ENCODE data around the gene GATD1. TPM values are rescaled to one million over a fixed set of nuclear protein-coding genes. Genes with fewer than 3 reads are reported as not detected.

GATD1 gene
- total RNA-seq, 1 experiment from 2014 or later, result 17.3 TPM

DNA sequence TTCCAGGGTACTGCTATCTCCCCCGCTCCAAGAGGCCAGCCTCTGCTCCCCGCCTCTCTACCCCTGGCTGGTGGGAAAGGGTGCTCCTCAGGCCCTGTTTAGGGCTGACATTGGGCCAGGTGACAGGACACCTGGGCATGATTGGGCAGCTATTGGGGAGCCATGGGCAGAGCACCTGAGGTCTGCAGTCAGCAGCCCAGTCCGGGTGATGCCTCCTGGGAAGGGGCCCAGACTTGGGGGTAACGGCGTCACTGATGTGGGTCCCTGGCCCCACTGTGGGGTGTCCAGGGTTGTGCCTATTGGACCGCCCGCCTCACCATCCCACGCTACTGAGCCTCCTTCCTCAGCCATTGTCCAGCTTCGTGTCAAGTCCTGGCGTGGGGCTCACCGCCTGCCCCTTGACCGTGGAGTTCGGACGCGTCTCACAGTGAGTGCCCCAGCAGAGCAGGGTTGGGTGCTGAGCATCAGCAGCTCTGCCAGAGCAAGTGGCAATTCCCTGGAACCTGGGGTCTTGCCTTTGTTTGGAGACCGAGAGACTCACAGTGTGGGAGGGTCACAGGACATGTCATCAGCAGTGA, 2.8 kb upstream of the GATD1 start:
- DNase-seq (ENCODE audit: low read depth), result no peak

- no peak for DNase-seq (ENCODE audit: low read depth)
Observed at GRCh38 chr11:778976-779954, 2.0 kb upstream of the GATD1 start.

DNA sequence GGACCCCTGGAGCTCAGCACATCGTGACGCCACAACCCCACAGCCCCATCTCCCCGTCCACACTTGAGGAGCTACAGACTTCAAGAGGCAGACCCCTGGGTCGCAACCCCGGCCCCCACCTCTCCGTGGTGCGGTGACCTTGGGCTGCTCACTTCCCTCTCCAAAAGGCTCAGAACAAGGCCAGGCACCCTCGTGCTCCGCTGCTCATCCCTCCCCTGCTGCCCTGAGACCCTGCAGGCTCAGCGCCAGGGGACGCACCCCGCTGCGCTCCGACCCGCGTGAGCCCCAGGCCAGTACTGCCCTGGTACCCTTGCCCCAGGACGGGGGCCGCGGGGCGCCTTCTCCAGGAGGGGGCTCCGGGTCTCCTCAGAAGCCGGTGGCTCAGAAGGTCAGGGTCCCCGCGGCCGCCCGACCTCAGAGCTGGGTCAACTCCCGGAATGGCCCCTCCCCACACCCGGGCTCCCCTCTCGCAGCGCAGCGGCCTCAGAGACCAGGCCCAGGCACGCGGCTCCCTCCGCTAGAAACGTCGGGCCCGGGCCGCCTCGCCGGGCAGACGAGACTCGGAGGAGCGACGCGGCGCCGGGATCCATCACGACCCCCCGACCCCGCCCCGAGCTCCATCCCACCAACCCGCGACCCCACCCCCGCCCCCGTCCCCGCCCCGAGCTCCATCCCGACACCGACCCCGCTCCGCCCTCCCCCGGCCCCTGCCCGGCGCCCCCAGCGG, 563 bp downstream of the GATD1 start:
- peak; percentile 45 for DNase-seq (ENCODE audit: low read depth)

DNA sequence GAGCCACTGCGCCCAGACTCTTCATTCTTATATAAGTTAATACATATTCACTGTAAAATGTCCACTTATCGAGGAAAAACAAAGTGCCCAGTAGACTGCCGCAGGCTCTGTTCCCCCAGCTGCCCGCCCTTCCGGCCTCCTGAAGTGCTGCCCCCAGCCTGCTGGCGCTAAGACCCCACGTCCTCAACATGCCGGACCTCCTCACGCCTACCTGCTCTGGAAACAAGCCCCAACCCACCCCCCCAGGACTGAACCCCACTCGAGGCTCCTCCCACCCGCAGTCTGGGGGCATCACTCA, 1.1 kb downstream of the GATD1 start:
- no peak for DNase-seq (ENCODE audit: low read depth)

- DNase-seq (ENCODE audit: low read depth), result peak; percentile 33
Observed at GRCh38 chr11:774873-775592, 2.3 kb downstream of the GATD1 start.

DNA sequence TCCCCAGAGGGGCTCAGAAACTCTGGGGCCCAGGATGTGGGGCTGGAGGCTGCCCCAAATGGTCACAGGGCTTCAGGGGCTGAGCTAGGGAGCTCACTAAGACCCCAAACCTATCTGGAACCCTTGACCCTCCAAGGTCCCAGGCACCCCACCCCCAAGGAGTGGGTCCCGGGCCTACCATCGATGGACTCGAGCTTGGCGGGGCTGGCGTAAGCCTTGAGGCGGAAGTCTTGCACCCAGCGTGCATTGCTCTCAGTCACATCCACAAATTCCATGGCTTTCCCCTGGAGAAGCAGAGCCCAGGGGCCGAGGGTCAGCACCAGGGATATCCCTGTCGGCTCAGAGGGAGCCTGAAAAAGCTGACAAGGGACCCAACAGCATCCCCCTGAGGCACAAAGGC, 3.5 kb downstream of the GATD1 start:
- no peak for DNase-seq (ENCODE audit: low read depth)

DNA sequence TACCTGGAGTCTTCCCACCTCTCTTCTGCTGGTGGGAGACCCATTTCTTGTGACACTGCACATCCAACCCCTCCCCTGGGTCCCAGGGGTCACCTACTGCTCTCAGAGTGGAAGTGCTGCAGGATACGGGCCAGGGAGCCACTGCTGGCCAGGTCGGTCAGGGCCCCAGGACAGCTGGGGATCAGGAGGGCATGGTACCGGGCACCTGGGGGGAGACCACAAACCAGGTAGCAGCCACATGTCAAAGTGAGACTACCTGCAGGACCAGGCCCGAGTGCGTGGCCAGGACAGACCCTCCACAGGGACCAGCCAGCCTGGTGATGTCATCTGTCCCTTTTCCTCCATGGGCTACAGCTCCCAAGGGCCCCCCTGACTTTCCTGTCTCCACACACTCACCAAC, 3.9 kb downstream of the GATD1 start:
- DNase-seq (ENCODE audit: low read depth), result no peak

DNA sequence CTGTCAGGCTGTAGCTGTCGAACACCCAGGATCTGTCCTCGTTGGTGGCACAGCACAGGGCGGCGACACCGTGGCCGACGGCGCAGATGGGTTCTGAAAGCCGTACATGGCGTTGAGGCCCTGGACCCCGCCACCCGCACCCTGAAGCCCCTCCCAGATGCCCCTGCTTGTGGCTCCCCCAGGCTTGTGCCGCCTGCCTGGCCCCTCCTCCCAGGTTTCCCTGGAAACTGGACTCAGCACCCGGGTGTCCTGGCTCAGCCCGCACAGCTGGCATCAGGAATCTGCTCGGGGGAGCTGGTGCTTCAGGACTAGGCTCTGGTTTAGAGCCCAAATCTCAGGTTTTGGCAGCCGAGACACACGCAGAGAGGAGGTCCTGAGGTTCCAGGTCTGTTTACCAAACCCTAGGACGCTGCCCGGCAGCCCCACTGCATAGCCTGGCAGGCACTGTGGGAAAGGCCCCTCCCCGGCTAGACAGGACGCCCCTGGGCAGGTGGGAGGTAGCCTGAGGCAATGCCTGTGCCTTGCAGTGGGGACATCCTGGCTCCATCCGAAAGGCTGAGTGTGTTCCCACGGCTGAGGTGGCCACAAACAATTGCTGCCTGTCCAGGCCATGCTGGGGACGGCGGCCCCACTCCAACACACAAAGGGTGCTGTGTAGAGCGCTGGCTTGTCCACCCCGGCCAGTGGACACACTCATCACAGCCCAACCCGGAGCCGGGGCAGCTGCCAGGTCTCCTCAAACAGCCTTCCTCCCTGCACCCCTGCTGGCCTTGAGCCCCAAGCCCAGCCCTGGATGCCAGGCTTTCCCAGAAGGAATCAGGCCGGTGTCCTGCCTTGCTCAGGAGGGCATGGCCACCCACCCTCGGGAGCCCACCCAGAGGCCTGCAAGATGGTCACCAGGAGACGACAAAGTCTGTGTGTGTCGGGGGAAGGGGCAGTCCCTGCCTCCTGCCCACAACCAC, 4.6 kb downstream of the GATD1 start:
- no peak for DNase-seq (ENCODE audit: low read depth)

- no peak for DNase-seq (ENCODE audit: low read depth)
Observed at GRCh38 chr11:771617-772204, 5.6 kb downstream of the GATD1 start.

DNA sequence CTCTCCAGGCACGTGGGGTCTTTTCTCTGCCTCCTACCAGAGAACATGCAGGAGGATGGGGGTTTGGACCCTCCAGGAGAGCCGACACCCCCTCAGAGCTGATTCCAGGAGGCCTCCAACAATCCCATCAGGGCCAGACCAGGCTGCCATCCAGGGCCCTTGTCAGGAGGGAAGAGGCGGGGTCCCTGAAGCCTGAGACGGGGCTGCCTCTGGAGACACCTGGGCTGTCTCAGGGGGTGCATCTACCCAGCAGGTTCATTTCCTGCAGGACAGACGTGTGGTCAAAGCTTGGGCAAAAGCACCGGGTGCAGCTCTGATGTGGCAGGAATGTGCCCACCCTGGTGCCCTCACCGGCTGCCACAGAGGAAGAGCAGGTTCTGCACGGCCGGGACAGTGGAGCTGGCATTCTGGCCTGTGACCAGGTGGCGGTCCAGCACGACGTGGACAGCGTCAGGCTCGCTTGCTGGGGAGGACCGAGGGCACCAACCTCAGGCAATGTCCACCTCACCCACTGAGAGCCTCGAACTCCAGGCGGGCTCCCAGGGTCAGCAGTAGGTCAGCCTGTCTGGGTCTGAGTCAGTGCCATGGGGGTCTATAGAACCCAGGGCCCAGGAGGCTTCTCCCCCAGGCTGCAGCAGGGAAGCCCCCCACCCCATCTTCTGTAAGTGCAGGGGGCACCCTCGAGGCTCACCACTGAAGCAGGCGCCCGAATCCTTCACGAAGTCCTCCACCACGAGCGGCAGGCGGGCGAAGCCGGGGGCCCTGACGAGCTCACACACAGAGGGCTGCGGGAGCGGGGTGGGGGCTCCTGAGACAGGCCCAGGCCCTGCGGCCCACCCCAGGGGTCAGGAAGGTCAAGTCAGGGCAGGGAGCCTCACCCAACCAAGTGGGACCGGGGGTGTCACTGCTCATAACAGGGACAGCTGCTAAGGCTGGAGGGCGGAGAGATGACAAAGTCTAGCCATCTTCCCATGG, 6.4 kb downstream of the GATD1 start:
- no peak for DNase-seq (ENCODE audit: low read depth)

- no peak for DNase-seq (ENCODE audit: low read depth)
Observed at GRCh38 chr11:769887-770641, 7.2 kb downstream of the GATD1 start.

GRCh38 chr11:767238-767637, 10.0 kb downstream of the GATD1 start:
- DNase-seq (ENCODE audit: low read depth), result no peak

DNA sequence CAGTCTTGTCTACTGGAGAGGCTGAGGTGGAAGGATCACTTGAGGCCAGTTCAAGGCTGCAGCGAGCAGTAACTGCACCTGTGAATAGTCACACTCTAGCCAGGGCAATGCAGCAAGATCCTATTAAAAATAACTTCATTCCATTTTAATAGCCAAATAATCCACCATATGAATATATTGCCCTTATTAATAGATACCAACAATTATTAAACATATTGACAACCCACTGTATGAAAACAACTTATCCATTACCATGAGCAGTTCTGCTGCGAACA, 10.4 kb downstream of the GATD1 start:
- DNase-seq (ENCODE audit: low read depth), result no peak

GRCh38 chr11:766106-766935, 11.0 kb downstream of the GATD1 start:
- DNase-seq (ENCODE audit: low read depth), result no peak

GRCh38 chr11:765802-766091, 11.5 kb downstream of the GATD1 start:
- DNase-seq (ENCODE audit: low read depth), result no peak

GRCh38 chr11:765025-765801, 12.1 kb downstream of the GATD1 start:
- DNase-seq (ENCODE audit: low read depth), result peak; percentile 67

DNA sequence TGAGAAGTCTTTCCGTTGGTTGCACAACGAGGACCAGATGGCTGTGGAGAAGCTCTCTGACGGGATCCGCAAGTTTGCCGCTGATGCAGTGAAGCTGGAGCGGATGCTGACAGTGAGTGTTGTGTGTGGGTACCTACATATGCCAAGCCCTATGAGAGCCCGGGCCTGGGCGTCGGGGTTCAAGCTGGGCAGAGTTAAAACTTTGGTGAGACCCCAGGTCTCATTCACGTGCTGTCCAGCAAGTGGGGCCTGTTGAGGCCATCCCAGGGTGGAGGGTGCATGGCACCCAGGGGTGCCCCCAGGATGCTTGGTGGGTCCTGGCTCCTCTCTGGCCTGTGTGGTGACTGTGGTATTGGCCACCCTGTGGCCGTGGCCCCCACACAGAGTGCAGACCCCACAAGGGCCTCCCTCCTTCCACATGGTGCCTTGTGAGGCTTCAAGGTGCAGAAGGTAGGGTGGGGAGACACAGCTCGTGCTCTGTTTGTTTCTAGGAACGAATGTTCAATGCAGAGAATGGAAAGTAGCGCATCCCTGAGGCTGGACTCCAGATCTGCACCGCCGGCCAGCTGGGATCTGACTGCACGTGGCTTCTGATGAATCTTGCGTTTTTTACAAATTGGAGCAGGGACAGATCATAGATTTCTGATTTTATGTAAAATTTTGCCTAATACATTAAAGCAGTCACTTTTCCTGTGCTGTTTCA, 12.8 kb downstream of the GATD1 start:
- DNase-seq (ENCODE audit: low read depth), result no peak
